GM20431 (cell line): ENCODE results near the gene RIIAD1.
"Not testable (repeated sequence)": the region's sequence is repeated elsewhere in the genome, so short reads cannot be mapped to it uniquely, and the experiment has no call there.

Experiments
- in situ Hi-C: fragments of 300-500 bp; cut with MseI, MboI; formaldehyde crosslinking; loops from one replicate; pipeline ENCODE4 v1.15.0; 2020; ENCODE audit warnings: low sequenced_read_pairs; ENCODE audit not compliant: unreplicated experiment

RIIAD1 gene

DNA sequence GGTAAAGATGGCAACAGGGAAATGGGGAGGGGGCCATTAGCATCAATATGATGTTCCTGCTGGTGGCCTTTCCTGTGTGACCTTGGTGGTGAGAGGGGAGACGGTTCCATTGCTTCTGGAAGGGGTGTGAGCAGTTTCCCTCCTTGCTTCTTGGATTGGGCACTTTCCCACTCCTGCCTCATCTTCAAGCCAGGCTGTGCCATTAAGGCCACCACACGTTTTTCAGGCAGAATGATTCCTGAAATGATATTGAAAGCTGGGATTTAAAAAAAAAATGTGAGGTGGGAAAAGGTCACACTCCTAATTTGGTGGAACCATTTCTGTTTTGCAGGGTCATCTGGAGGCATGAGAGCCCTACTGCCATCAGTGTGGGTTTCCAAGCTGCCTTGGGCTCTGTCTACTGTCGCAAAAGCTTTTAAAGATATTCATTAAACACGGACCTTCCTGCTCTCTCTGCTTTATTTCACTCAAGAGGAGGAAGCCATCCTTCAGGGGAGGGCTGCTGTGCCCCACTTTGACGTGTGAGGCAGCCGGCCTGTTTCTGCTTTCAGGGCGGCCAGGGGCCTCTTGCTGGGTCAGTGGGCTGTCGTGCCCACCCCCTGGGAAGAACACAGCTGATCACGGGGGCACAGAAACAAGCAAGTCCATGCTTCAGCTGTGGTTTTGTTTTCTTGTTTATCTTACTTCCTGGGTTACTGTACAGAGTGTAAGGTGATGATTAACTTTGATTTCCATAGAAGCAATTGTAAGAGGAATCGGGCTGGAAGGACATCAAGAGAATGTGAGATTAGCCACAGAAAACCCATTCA, 8.0 kb downstream of the RIIAD1 start:
- in situ Hi-C loops, result loop anchor here (25.0 kb wide), 1 partner anchor 292 kb away; no protein-coding TSS in a partner anchor

DNA sequence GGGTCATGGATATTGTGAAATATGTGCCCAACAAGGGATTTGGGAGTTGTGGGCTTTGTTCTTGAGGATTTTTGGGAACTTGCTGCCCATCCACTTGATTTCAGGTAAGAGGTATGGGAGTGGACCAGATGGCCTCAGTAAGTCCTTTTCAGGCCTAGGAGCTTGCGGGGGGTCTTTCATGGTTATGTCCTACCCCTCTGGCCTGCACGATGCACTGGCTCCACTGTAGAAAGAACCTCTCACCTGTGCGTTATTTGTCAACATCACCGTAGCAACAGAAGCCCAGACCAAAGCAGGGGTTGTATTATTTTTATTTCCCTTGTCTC, 8.6 kb downstream of the RIIAD1 start:
- in situ Hi-C loops, result loop anchor here (25.0 kb wide), 1 partner anchor 293 kb away; no protein-coding TSS in a partner anchor

DNA sequence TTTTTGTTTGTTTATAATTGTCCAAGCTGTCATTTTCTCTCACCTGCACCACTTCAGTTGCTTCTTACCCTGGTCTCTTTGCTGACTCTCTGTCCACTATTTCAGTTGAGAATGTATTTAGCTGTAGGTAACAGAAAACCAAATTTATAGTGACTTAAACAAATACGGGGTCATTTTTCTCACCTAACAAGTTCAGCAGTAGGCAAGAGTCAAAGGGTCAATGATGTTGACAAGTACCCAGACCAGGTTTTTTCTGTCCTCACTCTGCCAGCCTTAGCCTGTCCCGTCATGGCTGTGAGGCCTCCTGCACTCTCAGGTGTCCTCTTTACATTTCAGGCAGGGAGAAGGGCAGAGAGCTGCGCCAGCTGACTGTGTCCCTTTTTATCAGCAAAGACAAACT, 11.8 kb downstream of the RIIAD1 start:
- in situ Hi-C loops, result loop anchor here (25.0 kb wide), 1 partner anchor 296 kb away; no protein-coding TSS in a partner anchor

DNA sequence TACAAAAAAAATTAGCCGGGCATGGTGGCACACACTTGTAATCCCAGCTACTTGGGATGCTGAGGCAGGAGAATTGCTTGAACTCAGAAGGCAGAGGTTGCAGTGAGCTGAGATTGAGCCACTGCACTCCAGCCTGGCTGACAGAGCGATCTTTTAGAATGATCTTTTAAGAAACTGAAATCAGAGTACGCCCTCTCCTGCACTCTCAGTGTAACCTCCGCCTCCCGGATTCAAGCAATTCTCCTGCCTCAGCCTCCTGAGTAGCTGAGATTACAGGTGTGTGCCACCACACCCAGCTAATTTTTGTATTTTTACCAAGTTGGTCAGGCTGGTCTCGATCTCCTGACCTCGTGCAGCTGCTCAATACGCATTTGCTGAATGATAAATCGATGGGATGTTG, 12.7 kb downstream of the RIIAD1 start:
- in situ Hi-C loops, result loop anchor here (25.0 kb wide), 1 partner anchor 297 kb away; no protein-coding TSS in a partner anchor

DNA sequence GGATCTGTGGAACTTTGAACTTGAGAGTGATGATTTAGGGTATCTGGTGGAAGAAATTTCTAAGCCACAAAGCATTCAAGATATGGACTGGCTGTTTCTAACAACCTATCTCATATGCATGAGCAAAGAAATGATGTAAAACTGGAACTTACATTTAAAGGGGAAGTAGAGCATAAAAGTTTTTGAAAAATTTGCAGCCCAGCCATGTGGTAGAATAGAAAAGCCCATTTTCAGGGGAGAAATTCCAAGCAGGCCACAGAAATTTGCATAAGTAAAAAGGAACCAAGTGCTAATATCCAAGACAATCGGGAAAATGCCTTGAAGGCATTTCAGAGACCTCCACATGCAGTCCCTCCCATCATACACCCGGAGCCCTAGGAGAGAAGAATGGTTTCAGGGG, 15.7 kb downstream of the RIIAD1 start:
- in situ Hi-C loops, result loop anchor here (25.0 kb wide), 1 partner anchor 300 kb away; no protein-coding TSS in a partner anchor

DNA sequence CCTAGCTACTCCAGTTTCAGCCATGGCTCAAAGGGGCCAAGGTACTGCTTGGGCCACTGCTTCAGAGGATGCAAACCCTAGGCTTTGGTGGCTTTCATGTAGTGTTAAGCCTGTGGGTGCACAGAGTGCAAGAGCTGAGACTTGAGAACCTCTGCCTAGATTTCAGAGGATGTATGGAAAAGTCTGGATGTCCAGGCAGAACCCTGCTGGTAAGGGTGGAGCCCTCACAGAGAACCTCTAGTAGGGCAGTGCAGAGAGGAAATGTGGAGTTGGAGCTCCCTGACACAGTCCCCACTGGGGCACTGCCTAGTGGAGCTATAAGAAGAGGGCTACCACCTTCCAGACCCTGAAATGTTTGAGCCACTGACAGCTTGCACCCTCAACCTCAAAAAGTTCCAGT, 16.2 kb downstream of the RIIAD1 start:
- in situ Hi-C loops, result loop anchor here (25.0 kb wide), 1 partner anchor 300 kb away; no protein-coding TSS in a partner anchor

DNA sequence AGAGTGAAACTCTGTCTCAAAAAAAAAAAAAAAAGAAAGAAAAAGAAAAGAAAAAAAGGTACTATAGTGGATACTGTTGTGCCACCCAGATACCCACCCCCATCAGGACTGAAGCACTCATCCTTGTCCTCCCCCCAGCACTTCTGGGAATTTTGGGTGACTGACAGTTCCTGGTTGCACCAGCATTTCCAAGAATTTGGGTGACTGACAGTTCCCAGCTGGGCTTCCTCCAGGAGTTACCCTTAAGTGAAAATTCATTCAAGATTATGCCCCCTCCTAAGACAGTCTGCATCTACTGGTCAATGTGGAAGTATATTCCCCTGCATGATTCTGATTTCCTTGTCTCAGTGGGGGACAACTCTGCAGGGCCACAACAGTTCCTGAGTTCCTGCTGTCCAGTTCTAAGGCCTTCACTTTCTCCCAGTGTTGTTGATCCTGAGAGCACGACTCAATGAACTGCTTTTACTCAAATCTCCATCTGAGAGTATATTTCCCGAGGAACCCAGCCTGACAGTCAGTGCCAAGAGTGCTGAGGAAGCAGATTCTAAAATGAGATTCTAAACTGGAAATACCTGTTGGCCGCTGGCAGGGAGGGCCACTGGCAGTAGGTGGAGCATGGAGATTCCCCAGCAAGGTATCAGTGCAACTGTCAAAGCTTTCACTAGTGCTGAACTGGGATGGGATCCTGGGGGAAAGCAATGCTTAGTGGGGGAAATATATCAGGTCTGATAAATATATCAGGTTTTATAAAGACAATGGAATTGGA, 18.5 kb downstream of the RIIAD1 start:
- in situ Hi-C loops, result loop anchor here (25.0 kb wide), 1 partner anchor 302 kb away; no protein-coding TSS in a partner anchor

DNA sequence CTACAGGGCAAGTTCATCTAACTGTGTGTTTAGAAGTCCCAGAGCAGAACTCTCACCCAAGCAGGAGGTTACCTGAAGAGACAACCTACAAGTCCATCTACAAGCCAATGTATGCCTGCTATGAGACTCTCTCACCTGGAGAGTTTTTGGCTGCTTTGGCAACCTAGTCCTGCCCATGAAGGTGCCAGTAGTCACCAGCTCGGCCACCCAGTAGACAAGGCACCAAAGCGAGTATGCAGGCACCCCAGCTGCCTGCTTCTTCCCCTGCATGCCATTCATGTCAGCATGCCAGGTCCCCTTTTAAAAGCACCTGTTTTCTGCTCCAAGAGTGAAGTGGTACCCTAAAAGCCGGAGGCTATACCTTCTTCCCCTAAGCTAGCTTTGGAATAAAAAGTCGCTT, 20.2 kb downstream of the RIIAD1 start:
- in situ Hi-C loops, result loop anchor here (25.0 kb wide), 1 partner anchor 304 kb away; no protein-coding TSS in a partner anchor

DNA sequence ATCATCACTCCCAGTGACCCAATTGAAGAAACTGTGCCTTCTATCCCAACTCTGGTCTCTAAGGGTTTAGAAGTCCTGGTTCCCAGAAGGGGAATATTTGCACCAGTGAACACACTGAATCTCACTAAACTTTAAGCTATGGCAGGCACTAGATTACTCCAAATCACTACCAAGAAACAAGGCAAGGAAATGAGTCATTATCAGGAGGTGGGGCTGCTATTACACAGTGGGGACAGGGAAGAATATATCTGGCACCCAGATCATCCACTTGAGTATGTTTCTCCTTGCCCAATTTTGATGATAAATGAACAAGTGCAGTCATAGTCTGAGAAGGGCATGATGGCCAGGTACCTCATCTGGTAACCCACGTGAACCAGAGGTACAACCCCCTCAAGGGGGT, 35.0 kb downstream of the RIIAD1 start:
- in situ Hi-C loops, result no loop called here

DNA sequence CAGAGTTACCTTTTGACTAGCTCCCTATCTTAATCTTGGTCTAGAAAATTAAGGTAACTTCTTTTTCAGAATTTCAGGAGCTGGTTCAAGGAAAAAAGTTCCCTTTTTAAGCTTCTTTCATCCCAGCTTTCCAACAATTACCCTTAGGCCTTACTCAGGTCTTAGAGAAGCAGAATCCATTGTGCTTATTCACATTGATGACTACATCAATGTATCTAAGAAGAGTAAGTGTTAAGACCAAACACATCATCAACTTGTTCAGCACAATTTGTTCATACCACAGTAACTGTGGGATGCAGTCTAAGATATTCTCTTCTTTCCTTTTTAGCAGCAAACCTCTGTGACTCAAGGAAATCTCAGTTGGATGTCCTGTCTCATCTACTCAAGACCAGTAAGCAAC, 37.9 kb downstream of the RIIAD1 start:
- in situ Hi-C loops, result no loop called here

DNA sequence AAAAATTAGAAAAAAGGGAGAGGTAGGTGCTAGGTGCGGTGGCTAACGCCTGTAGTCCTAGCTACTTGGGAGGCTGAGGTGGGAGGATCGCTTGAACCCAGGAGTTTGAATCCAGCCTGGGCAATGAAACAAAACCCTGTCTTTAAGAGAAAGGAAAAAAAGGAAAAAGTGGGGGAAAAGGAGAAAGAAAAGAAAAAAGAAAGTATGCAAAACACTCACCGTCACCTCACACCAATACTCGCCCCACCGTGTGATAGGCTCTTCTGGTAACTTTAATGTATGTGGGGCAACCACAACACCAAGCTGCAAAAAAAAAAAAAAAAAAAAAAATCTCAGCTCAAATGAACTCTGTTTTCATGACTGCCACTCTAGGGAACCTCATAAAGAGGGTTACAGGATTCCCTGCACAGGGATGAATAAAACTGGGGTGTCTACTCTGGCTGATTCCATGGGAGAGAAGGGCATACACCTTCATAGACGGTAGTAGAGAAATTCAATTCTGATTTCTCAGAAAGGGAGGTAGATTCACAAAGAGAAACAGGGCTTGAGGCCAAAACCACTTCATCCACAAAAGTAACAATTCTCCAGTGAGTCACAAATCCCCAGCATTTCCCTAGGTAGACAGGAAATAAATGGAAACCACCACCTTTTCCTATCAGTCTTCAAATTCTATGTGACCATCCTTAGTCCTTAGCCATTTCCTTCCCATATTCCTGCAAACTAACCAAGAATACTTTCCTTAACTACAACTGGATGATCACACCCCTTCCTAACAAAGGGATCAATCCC, 39.5 kb downstream of the RIIAD1 start:
- in situ Hi-C loops, result no loop called here

DNA sequence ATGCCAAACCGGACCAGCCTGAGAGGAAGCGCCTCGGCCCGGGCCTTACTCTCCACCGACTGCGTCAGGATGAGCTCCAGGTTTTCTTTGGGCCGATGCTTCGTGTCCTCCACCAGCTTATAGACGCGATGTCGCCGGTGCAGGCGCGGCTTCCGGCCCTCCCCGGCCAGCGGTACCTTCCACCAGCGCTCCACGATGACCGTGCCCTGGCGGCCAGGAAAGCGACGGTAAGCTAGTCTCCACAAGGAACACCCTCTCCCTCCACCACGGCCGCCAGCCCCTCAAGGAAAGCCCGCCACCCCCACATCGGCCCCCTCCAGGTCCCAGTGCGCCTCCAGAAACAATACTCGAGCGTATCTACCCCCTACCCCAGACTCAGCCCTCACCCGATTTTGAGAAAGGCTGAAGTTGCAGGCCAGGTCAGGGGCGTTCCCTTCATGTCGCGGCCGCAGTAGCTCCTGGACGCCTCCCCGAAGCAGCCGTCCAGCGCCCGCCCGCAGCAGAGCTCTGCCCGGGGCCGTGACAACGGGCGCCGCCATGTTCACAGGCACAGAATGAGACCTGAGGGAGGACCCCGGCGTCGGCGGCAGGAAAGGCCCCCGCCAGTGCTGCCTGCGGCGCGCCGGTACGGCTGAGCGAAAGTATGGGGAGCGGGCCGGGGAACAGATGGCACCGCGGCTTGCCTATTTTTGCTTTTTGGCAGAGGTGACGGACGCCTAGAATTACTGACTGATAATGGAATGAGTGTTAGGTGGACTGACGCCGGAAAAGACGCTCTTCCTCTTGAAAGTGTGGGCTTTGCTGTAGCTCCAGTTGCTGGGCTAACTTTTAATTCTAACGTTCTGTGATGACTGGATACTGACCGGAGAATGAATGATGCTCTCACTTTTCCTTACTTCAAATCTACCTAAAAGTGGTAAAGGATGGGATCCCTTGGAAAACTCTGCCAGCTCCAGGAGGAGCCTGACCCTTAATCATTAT, 41.9 kb downstream of the RIIAD1 start, which contains the start of gene MRPL9:
Gene MRPL9, minus strand, starts transcription at position 556 of the 981 bp plus-strand sequence. Its CDS starts 17 bp downstream, at position 539.
- in situ Hi-C loops, result no loop called here

DNA sequence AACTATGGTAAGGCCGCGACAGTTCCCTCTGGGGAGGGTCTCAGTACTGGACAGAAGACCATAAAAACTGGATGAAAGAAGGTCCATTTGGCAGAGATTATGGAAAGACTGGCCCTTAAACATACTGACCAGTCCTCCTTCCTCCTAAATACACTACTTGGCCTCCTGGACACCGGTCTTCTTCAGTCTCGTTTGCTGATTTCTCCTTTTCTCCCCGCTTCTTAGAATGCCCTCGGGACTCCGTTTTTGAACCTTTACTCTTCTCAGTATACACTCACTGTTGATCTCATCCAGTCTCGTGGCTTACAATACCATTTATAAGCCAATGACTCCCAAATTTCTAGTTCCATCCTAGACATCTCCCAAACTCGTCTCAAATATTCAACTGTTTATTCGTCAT, 42.7 kb downstream of the RIIAD1 start:
- in situ Hi-C loops, result no loop called here

DNA sequence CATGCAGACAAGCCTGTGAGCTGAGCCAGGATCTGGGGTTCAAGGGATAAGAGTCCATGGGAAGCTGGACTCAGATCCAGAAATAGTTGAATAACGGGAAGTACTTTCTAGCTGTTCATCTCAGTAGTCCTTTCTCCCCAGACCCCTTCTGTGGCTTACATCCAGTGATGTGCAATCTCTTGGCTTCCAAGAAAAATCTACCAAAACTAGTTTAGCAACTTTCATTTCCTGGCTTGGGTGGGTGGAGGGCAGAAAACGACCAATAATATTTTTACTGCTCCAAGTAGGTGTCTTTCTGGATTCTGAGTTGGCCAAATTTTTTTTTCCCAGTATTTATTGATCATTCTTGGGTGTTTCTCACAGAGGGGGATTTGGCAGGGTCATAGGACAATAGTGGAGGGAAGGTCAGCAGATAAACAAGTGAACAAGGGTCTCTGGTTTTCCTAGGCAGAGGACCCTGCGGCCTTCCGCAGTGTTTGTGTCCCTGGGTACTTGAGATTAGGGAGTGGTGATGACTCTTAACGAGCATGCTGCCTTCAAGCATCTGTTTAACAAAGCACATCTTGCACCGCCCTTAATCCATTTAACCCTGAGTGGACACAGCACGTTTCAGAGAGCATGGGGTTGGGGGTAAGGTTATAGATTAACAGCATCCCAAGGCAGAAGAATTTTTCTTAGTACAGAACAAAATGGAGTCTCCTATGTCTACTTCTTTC, 47.2 kb downstream of the RIIAD1 start:
- in situ Hi-C loops, result not testable (repeated sequence)

DNA sequence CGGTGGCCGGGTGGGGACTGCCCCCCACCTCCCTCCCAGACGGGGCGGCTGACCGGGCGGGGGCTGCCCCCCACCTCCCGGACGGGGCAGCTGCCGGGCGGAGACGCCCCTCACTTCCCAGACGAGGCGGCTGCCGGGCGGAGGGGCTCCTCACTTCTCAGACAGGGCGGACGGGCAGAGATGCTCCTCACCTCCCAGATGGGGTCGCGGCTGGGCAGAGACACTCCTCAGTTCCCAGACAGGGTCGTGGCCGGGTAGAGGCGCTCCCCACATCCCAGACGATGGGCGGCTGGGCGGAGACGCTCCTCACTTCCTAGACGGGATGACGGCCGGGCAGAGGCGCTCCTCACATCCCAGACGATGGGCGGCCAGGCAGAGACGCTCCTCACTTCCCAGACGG, 47.9 kb downstream of the RIIAD1 start:
- in situ Hi-C loops, result not testable (repeated sequence)

DNA sequence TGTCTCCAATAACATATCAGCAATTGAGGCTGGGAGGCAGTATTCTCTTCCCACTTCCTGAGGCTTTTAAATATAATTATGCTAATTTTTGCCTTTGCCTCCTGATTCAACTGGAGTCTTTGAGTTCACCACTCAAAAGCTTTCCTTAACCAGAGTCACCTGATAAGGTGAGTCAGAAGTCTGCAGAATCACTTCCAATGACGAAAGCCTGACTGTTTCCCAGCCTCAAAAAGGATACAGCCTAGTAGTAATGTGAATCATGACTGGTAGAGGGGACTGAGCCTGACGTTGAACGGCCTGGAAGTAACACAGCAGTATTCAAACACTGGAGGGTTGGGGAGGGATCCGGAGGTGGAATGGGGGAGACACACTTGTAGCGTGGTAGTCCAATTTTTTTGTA, 52.4 kb downstream of the RIIAD1 start:
- in situ Hi-C loops, result no loop called here

DNA sequence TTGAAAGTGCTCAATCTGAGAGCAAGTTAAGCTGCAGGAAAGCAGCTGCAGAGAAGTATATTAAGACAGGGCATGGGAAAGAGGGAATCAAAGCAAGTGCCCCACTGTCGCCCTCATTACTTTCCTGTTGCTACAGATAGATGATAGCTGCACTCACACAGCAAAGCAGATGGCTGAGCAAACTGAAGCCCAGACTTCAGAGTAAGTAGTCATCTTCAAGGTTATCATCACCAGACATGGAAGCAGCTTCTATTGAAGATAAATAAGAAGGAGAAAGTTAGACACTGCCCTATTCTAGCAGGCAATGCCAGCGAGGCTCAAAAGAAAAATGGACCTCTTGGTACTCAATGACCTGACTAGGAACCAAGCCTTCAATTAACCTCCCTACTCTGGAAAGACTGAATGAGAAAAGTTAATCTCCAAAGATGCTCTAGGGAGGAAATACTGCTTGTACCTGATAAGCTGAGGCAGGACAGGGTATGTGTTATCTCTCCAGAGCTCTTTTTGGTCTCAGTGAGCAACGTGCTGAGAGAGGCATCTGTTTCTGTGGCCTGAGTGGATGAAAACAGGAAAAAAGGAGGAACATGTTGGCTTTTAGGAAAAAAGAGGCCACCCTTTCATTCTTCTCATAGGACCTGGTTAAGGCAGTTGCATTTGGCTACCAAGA, 53.1 kb downstream of the RIIAD1 start:
- in situ Hi-C loops, result no loop called here
